Hepatocyte (in vitro differentiated cells): Measurements from ENCODE around the gene ZCCHC24. TPM values are rescaled to one million over a fixed set of nuclear protein-coding genes. Genes with fewer than 3 reads are reported as not detected.

Source experiments
- DNase-seq: peaks from one replicate; pipeline ENCODE4 v3.0.0-alpha.2; 2016; ENCODE audit warnings: low spot score
- H2AFZ ChIP-seq: fragments of 200-600 bp; sonication (generic); 2 replicates; pipeline ENCODE4 v1.6.0; 2016; ENCODE audit warnings: antibody characterized with exemption, mild to moderate bottlenecking
- H3K27ac ChIP-seq: fragments of 200-600 bp; sonication (generic); 2 replicates; pipeline ENCODE4 v1.5.1; 2016; ENCODE audit warnings: mild to moderate bottlenecking
- H3K27me3 ChIP-seq: fragments of 200-600 bp; sonication (generic); 2 replicates; pipeline ENCODE4 v1.6.1; 2016
- H3K36me3 ChIP-seq: fragments of 200-600 bp; sonication (generic); replicated peaks from 2 replicates; pipeline ENCODE4 v1.5.1; 2016; ENCODE audit warnings: low read depth; ENCODE audit not compliant: insufficient read depth
- H3K4me1 ChIP-seq: fragments of 200-600 bp; sonication (generic); 2 replicates; pipeline ENCODE4 v1.5.1; 2016; ENCODE audit warnings: mild to moderate bottlenecking, moderate library complexity; ENCODE audit not compliant: insufficient read depth
- H3K4me2 ChIP-seq: fragments of 200-600 bp; sonication (generic); 2 replicates; pipeline ENCODE4 v1.6.0; 2016
- H3K4me3 ChIP-seq: fragments of 200-600 bp; sonication (generic); 2 replicates; pipeline ENCODE4 v1.5.1; 2016; ENCODE audit warnings: mild to moderate bottlenecking
- H3K79me2 ChIP-seq: fragments of 200-600 bp; sonication (generic); 2 replicates; pipeline ENCODE4 v1.6.0; 2017; ENCODE audit warnings: mild to moderate bottlenecking
- H3K9me2 ChIP-seq: fragments of 200-600 bp; sonication (generic); replicated peaks from 2 replicates; pipeline ENCODE4 v1.6.0; 2017; ENCODE audit warnings: mild to moderate bottlenecking; ENCODE audit not compliant: insufficient read depth
- H3K9me3 ChIP-seq: fragments of 200-600 bp; sonication (generic); 2 replicates; pipeline ENCODE4 v1.5.1; 2016; ENCODE audit warnings: low read depth, mild to moderate bottlenecking
- H4K20me1 ChIP-seq: fragments of 200-600 bp; sonication (generic); 2 replicates; pipeline ENCODE4 v1.6.0; 2016; ENCODE audit warnings: mild to moderate bottlenecking; ENCODE audit not compliant: insufficient read depth, poor library complexity, severe bottlenecking
- EZH2 ChIP-seq: fragments of 200-600 bp; sonication (generic); IDR thresholded peaks from 2 replicates; pipeline ENCODE4 v1.6.1; 2016; ENCODE audit warnings: antibody characterized with exemption, mild to moderate bottlenecking, borderline replicate concordance
- EZH2phosphoT487 ChIP-seq: fragments of 200-600 bp; sonication (generic); IDR thresholded peaks from one replicate; pipeline ENCODE4 v1.6.1; 2018; ENCODE audit warnings: antibody characterized with exemption, mild to moderate bottlenecking, low read depth, moderate library complexity; ENCODE audit not compliant: unreplicated experiment, severe bottlenecking
- WGBS: methylation state at CpG from one replicate; pipeline ENCODE4 v1.1.6; 2016; ENCODE audit warnings: low lambda C conversion rate; ENCODE audit errors: missing lambda C conversion rate; 5-methylcytosine and 5-hydroxymethylcytosine counted together
- polyA plus RNA-seq: library from polyadenylated mRNA; unstranded; fragments of >200 nt; fragmentation: Nextera tagmentation; extraction: Ambion mirVana; gene quantifications from 2 replicates; pipeline ENCODE4 v1.2.1, GENCODE V29; 2016
- total RNA-seq: library from RNA; depleted of rRNA; stranded (reverse); fragments of >200 nt; gene quantifications from 2 replicates; pipeline ENCODE4 v1.2.3, GENCODE V29; 2014
- TF ChIP-seq, protein P1 (sequence below): fragments of 200-600 bp; sonication (generic); IDR thresholded peaks from 2 replicates; pipeline ENCODE4 v1.5.1; 2016; ENCODE audit warnings: antibody characterized with exemption, mild to moderate bottlenecking; ENCODE audit not compliant: poor library complexity

ZCCHC24 gene
- total and polyA plus RNA-seq, 2 experiments from 2014 or later, result 20.1 to 20.6 TPM

DNA sequence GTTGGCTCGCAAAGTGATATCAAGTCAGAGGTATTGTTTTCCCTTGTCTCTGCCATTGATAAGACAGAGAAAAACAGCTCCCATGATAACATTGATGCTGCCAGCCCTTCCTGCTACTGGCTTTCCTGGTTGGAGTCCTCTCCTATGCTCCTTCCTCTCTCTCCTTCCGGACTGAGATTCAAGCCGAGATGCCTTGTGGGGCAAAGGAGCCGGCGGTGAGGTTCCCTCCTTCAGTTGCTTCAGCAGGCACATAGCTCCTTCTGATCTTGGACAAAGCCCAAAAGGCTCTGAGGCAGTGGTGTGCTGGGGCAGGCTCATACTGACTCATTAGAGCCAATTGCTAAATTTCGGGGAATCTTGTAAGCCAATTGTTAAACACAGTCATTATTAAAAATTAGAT, 8.8 kb upstream of the ZCCHC24 start:
- H3K27me3 ChIP-seq, result no peaks in the 10 kb centered on the region
- no peak overlapping the region for H3K27ac ChIP-seq
- H3K36me3 ChIP-seq, result no peaks in the 10 kb centered on the region
- DNase-seq, result no peak
- no peaks in the 10 kb centered on the region for H4K20me1 ChIP-seq
- H3K4me1 ChIP-seq, result peaks cover 19% of the 10 kb centered on the region
- no peak overlapping the region for H3K4me3 ChIP-seq
- no peaks in the 10 kb centered on the region for H3K79me2 ChIP-seq
- no peaks in the 10 kb centered on the region for H3K9me3 ChIP-seq
- H2AFZ ChIP-seq, result no peak overlapping the region
- TF ChIP-seq EZH2phosphoT487 (no peak), EZH2 (no peak)
- TF ChIP-seq, protein P1, sequence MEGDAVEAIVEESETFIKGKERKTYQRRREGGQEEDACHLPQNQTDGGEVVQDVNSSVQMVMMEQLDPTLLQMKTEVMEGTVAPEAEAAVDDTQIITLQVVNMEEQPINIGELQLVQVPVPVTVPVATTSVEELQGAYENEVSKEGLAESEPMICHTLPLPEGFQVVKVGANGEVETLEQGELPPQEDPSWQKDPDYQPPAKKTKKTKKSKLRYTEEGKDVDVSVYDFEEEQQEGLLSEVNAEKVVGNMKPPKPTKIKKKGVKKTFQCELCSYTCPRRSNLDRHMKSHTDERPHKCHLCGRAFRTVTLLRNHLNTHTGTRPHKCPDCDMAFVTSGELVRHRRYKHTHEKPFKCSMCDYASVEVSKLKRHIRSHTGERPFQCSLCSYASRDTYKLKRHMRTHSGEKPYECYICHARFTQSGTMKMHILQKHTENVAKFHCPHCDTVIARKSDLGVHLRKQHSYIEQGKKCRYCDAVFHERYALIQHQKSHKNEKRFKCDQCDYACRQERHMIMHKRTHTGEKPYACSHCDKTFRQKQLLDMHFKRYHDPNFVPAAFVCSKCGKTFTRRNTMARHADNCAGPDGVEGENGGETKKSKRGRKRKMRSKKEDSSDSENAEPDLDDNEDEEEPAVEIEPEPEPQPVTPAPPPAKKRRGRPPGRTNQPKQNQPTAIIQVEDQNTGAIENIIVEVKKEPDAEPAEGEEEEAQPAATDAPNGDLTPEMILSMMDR, result no peak
- WGBS, result 59% methylated on average over 6 of the region's 6 CpGs
- H3K9me2 ChIP-seq, result no peaks in the 10 kb centered on the region
- no peak overlapping the region for H3K4me2 ChIP-seq

DNA sequence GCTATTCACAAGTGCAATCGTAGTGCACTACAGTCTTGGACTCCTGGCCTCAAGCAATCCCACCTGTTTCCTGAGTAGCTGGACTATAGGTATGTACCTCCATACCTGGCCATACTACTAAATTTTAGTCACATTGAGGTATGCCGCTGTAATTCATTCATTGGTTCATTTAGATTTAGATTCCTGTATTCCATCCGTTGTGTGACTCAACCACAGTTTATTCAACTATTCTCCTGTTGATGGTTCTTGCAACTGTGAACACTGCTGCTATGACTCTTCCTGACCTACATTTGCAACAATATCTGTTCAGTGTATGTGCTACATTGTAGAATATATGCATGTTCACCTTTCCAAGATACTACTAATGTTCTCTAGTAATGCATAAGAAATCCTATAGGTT, 8.0 kb upstream of the ZCCHC24 start:
- Histone ChIP-seq H2AFZ (no peak overlapping the region), H3K4me2 (no peak overlapping the region), H3K27ac (no peak overlapping the region), H3K36me3 (no peaks in the 10 kb centered on the region), H3K27me3 (no peaks in the 10 kb centered on the region), H3K4me3 (no peak overlapping the region), H3K9me2 (no peaks in the 10 kb centered on the region), H3K79me2 (no peaks in the 10 kb centered on the region), H4K20me1 (no peaks in the 10 kb centered on the region), H3K4me1 (peaks cover 19% of the 10 kb centered on the region), H3K9me3 (no peaks in the 10 kb centered on the region)
- DNase-seq, result no peak
- WGBS, result 84% methylated on average over 3 of the region's 3 CpGs
- no peak for TF ChIP-seq EZH2
- no peak for TF ChIP-seq EZH2phosphoT487
- TF ChIP-seq, protein P1, result no peak

DNA sequence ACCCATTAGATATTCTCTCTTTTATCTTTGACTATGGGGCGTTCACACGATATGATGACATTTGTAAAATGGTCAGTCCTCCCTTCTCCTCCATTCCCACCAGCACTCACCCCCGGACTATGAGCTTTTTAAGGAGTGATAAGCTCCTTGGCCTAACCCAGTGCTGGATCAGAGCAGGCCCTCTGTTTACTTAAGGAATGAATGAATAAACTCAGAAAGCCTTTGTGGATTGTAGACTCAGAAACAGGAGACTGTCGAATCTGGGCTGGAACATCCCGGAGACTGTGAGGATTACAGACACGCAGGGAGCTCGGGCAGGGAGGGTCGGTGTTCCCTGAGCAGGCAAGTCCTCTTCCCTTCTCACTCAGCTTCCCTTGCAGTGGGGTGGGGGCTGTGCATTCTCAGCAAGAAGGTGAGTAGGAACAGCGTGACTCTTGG, 6.8 kb upstream of the ZCCHC24 start:
- Histone ChIP-seq H3K4me1 (peaks cover 20% of the 10 kb centered on the region), H3K36me3 (no peaks in the 10 kb centered on the region)

More for the DNA sequence above, 6.8 kb upstream of the ZCCHC24 start:
- 15% methylated on average over 9 of the region's 9 CpGs for WGBS
- peak; percentile 53 for DNase-seq
- Histone ChIP-seq H4K20me1 (no peaks in the 10 kb centered on the region), H3K9me2 (no peaks in the 10 kb centered on the region), H3K4me2 (peak overlapping the region; percentile 36), H2AFZ (no peak overlapping the region), H3K79me2 (no peaks in the 10 kb centered on the region), H3K27me3 (no peaks in the 10 kb centered on the region), H3K4me3 (no peak overlapping the region), H3K9me3 (no peaks in the 10 kb centered on the region), H3K27ac (peak overlapping the region; percentile 83)
- TF ChIP-seq, protein P1, result no peak
- TF ChIP-seq EZH2phosphoT487 (no peak), EZH2 (no peak)
